GM23248 (cell line): ENCODE results near the gene ZBED4.

ENCODE experiments used
- EZH2 ChIP-seq: fragments of 200-600 bp; sonication (generic); IDR thresholded peaks from 2 replicates; pipeline ENCODE4 v1.6.1; 2018; ENCODE audit warnings: antibody characterized with exemption, mild to moderate bottlenecking; ENCODE audit not compliant: insufficient read depth, poor library complexity, severe bottlenecking
- EZH2phosphoT487 ChIP-seq: fragments of 200-600 bp; sonication (generic); IDR thresholded peaks from 2 replicates; pipeline ENCODE4 v1.6.1; 2018; ENCODE audit warnings: antibody characterized with exemption, moderate library complexity, mild to moderate bottlenecking, low read depth; ENCODE audit not compliant: insufficient read depth

DNA sequence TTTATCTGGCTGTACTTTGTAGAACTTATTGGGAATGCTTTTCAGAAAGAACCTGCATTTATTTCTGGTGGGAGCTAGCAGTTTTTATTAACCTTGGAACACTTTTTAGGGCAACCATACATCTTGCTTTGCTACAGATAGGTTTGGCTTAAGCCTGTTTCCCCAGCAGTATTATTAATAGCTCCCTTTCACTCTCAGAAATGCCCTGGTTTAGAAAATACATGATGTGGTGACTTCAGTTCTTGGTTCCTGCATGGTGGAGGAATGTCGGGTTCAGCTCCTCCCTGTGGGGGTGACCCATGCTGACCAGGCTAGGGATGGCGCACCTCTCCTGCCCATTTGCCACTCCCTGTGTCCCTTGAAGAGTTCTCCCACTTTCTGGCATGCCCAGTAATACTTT, 28.2 kb downstream of the ZBED4 start:
- no peak for TF ChIP-seq EZH2
- TF ChIP-seq EZH2phosphoT487: no peak
